ENCODE data around the gene STK24.

The STK24 gene

GRCh38 chr13:98609756-98610155 is 32.8 kb upstream of the STK24 start:
- in situ Hi-C loops (cut with HindIII; ENCODE audit: low sequenced_read_pairs), result no loop called here
- TF ChIP-seq, protein P1, sequence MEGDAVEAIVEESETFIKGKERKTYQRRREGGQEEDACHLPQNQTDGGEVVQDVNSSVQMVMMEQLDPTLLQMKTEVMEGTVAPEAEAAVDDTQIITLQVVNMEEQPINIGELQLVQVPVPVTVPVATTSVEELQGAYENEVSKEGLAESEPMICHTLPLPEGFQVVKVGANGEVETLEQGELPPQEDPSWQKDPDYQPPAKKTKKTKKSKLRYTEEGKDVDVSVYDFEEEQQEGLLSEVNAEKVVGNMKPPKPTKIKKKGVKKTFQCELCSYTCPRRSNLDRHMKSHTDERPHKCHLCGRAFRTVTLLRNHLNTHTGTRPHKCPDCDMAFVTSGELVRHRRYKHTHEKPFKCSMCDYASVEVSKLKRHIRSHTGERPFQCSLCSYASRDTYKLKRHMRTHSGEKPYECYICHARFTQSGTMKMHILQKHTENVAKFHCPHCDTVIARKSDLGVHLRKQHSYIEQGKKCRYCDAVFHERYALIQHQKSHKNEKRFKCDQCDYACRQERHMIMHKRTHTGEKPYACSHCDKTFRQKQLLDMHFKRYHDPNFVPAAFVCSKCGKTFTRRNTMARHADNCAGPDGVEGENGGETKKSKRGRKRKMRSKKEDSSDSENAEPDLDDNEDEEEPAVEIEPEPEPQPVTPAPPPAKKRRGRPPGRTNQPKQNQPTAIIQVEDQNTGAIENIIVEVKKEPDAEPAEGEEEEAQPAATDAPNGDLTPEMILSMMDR (IDR thresholded peaks at IDR 0.05; ENCODE audit: low read depth, low read length), result no peak
- H3K4me3 ChIP-seq (ENCODE audit: low read depth, low read length), result no peak overlapping the region
- DNase-seq (ENCODE audit: low read depth, low spot score), result no peak

- no peak overlapping the region for H3K4me3 ChIP-seq (ENCODE audit: low read depth, low read length)
- in situ Hi-C loops (cut with HindIII; ENCODE audit: low sequenced_read_pairs), result no loop called here
- TF ChIP-seq, protein P1 (IDR thresholded peaks at IDR 0.05; ENCODE audit: low read depth, low read length), result no peak
- DNase-seq (ENCODE audit: low read depth, low spot score), result no peak
Measured at GRCh38 chr13:98606296-98606695, 29.4 kb upstream of the STK24 start.

DNA sequence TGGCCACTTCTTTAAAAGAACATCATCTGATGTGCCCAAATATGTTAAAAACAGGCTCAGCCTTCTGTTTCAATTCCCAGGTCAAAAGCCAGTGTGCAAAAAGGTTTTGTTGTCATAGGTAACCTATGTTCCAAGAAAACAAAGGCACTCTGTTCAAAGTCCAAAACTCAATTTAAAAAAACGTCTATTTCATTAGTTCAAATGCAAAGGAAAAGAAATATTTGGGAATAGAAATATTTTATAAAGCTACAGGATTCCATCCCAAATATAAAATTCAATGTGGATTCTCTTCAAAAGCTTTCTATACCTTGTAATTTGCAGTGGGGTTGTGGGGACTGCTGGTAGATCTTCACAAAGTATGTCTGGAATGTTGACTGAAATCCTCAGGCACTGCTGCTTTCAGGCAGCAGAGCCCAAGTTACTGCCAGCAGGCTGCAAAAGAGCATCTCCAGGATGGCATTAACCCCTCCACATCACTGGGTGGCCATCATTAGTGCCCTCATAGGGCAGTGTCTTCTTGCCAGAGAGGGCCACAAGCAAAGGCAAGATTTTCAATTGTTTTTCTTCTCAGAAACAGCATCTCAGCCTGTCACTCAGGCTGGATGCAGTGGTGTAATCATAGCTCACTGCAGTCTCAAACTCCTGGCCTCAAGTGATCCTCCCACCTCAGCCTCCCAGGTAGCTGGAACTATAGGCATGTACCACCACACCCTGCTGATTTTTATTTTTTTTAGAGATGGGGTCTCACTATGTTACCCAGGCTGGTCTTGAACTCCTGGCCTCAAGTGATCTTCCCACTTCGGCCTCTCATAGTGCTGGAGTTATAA is 22.8 kb upstream of the STK24 start:
- TF ChIP-seq, protein P1 (IDR thresholded peaks at IDR 0.05; ENCODE audit: low read depth, low read length), result no peak
- no peak for DNase-seq (ENCODE audit: low read depth, low spot score)
- in situ Hi-C loops (cut with HindIII; ENCODE audit: low sequenced_read_pairs), result no loop called here
- H3K4me3 ChIP-seq (ENCODE audit: low read depth, low read length), result no peak overlapping the region

- H3K4me3 ChIP-seq (ENCODE audit: low read depth, low read length), result no peak overlapping the region
- TF ChIP-seq, protein P1 (IDR thresholded peaks at IDR 0.05; ENCODE audit: low read depth, low read length), result peak; percentile 33
- in situ Hi-C loops (cut with HindIII; ENCODE audit: low sequenced_read_pairs), result no loop called here
- DNase-seq (ENCODE audit: low read depth, low spot score), result no peak
Measured at GRCh38 chr13:98598043-98598442, 21.1 kb upstream of the STK24 start.

DNA sequence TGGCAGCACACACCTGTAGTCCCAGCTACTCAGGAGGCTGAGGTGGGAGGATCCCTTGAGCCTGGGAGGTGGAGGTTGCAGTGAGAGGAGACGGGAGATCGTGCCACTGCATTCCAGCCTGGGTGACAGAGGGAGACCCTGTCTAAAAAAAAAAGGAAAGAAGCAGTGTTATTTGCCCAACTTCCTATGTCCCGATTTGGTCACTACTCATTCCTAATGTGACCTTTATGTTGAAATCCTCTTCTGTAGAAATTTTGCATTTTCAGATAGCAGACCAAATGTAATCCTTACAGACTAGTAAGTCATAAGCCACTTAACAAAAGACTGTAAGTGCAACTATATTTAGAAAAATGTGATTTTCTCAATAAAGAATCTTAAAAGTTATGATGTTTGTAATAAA is 18.2 kb upstream of the STK24 start:
- DNase-seq (ENCODE audit: low read depth, low spot score), result no peak
- in situ Hi-C loops (cut with HindIII; ENCODE audit: low sequenced_read_pairs), result no loop called here
- TF ChIP-seq, protein P1 (IDR thresholded peaks at IDR 0.05; ENCODE audit: low read depth, low read length), result no peak
- no peak overlapping the region for H3K4me3 ChIP-seq (ENCODE audit: low read depth, low read length)

DNA sequence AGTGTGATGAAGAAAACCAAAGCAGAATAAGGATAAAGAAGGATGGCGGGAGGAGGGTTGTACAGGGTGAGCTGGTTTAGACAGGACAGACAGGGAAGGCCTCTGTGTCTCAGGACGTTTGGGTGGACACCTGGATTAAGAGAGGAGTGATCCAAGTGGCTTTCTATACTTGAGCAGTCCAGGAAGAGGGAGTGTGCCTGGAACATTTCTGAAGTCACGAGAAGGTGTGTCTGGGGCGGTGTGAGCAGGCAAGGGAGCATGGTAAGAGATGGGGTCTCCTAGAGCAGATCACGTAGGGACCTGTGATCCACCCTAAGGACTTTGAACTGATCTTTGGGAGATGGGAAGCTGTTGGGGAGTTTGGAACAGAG is 15.4 kb upstream of the STK24 start:
- TF ChIP-seq, protein P1 (IDR thresholded peaks at IDR 0.05; ENCODE audit: low read depth, low read length), result no peak
- DNase-seq (ENCODE audit: low read depth, low spot score), result no peak
- in situ Hi-C loops (cut with HindIII; ENCODE audit: low sequenced_read_pairs), result no loop called here
- no peak overlapping the region for H3K4me3 ChIP-seq (ENCODE audit: low read depth, low read length)
